GM12875 (cell line): ENCODE results near the gene OSBPL8.

Experiments used
- H3K4me3 ChIP-seq: one replicate; pipeline ENCODE4 v1.5.1; 2011; ENCODE audit warnings: low read depth, low read length, control low read depth
- CTCF ChIP-seq: IDR thresholded peaks from 2 replicates; pipeline ENCODE4 v1.5.1; 2011; ENCODE audit warnings: low read depth, mild to moderate bottlenecking, control low read depth, inconsistent platforms, low read length, moderate library complexity, borderline replicate concordance; ENCODE audit not compliant: insufficient read depth

OSBPL8 gene

DNA sequence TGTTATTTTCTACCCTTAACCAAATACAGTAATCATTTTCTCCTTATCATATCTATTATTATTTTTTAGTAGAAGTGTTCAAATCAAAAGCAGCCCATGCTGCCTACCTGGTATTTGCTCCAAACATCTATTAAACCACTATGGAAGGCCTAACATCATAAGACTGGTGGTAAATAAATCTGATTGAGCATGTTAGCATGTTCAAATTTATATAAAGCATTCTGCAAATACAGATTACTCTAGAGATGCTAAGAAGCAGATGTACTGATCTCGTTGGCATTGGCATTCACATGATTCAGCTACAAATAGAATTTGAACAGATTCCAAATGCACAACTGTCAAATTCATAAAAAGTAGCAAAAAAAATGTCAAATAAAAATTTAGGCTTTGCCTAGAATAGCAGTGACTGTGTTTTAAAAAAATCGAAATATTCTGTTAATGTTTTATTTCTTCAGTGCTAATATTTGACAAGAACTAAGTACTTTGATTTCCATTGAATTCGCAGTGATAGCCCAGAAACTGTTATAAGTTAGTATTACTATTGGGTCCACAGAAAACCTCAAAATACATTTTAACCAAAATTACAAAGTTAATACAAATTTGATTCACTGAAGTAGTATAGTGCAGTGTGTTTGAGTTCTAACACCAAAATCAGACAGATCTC, 9.4 kb upstream of the OSBPL8 start:
- TF ChIP-seq CTCF: no peak
- no peak overlapping the region for H3K4me3 ChIP-seq

DNA sequence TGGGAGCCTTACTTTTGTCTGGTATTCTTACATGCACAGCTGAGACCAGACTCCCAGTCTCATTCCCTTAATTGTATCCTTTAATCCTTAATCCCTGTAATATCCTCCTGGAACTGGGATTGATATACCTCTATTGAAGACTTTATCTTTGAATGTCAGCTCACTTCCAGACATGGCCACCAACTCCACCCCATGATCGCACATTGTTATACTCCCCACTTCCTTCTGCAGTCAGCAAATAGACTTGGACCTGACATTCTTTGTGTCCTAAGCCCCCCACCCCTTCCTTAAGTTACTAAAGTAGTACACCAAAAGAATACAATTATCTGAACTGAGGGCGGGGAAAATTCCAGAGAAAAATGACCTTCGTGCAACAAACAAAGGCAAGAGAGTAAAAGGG, 8.6 kb upstream of the OSBPL8 start:
- TF ChIP-seq CTCF: no peak
- H3K4me3 ChIP-seq: no peak overlapping the region

DNA sequence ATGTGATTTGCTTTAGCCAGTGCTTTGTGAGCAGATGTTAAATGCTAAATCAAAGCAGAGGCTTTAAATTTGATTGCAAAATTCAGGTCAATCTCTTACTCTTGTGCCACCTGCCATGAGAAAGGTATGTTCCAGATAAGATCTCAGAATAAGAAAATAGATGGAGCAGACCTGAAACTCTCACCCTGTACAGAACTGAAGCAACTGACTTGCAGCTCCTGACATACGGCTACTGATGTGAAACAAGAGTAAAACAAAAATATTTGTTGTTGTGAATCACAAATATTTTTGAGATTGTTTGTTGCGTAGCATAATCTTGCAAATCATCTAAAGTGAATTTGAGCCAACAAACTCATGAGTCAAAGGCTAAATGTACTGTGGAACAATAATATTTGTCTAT, 3.5 kb upstream of the OSBPL8 start:
- TF ChIP-seq CTCF: no peak
- no peak overlapping the region for H3K4me3 ChIP-seq

GRCh38 chr12:76562130-76562529, 2.6 kb upstream of the OSBPL8 start:
- no peak for TF ChIP-seq CTCF
- no peak overlapping the region for H3K4me3 ChIP-seq

GRCh38 chr12:76560086-76560491, 518 bp upstream of the OSBPL8 start:
- no peak for TF ChIP-seq CTCF
- H3K4me3 ChIP-seq: peak overlapping the region; percentile 69

DNA sequence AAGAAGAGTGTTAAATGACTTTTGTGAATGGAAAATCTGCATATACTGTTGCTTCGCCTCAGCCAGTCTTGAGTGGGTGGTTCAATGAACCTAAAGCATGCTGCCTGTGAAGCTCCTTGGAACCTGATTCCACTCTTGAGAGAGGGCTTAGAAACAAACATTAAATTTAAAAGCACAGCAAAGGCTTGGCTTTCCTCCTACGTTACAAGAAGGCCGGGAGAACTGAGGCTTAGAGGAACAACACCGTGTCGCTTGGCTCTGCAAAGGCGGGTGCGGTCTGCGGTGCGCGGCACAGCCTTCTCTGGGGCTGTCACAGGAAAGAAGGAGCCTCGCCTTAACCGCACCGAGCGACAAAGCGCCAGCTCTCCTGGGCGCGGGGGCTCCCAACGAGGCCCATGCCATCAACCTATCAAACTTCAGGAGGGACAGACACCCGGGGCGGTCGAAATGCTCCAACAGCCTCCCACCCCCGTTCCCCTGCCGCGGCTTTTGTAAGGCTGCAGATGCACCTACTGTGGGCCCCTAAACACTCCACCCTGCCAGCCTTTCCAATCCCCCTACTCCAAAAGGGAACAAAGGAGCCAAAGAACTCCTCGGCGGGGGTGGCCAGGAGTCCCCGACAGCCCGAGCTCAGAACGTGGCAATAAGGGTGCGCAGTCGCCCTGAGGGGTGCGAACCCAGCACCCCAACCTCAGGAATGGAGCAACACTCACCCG, 729 bp downstream of the OSBPL8 start:
- peak overlapping the region; percentile 76 for H3K4me3 ChIP-seq
- no peak for TF ChIP-seq CTCF

DNA sequence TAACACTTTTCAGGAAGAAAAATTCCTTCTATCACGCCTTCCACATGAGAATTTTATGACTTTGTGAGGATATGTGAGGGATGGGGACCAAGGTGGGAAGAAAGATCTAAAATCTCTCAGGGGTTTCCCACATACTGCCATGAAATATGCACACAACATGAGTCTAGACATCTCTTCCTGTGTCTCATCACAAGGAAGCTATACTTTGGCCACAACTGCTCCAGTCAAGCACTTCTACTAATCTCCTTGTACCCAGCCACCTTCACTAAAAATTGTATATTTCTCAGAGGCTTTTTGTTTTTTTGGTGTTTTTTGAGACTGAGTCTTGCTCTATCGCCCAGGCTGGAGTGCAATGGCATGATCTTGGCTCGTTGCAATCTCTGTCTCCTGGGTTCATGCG, 3.2 kb downstream of the OSBPL8 start:
- no peak overlapping the region for H3K4me3 ChIP-seq
- no peak for TF ChIP-seq CTCF
